HPDE6-E6E7 (cell line): Measurements from ENCODE around the gene CNTNAP2.
"Not testable (repeated sequence)": the region's sequence is repeated elsewhere in the genome, so short reads cannot be mapped to it uniquely, and the experiment has no call there.

Experiments used
- DNase-seq: peaks from one replicate; pipeline ENCODE4 v3.0.0; 2011; ENCODE audit warnings: missing footprints; ENCODE audit errors: extremely low spot score

Gene CNTNAP2

GRCh38 chr7:147759327-147759943 is 1642.8 kb downstream of the CNTNAP2 start:
- DNase-seq = no peak

- DNase-seq = no peak
Measured at GRCh38 chr7:147765301-147765700, 1648.7 kb downstream of the CNTNAP2 start.

GRCh38 chr7:147771344-147771743 is 1654.7 kb downstream of the CNTNAP2 start:
- no peak for DNase-seq

GRCh38 chr7:147774461-147774860 is 1657.9 kb downstream of the CNTNAP2 start:
- DNase-seq = no peak

- no peak for DNase-seq
Measured at GRCh38 chr7:147775516-147776284, 1659.1 kb downstream of the CNTNAP2 start.

- DNase-seq = no peak
Measured at GRCh38 chr7:147777309-147777708, 1660.7 kb downstream of the CNTNAP2 start.

GRCh38 chr7:147779949-147780348 is 1663.3 kb downstream of the CNTNAP2 start:
- DNase-seq = no peak

- DNase-seq = no peak
Measured at GRCh38 chr7:147796581-147796980, 1680.0 kb downstream of the CNTNAP2 start.

- DNase-seq = no peak
Measured at GRCh38 chr7:147798001-147798400, 1681.4 kb downstream of the CNTNAP2 start.

- DNase-seq = not testable (repeated sequence)
Measured at GRCh38 chr7:147801762-147802161, 1685.2 kb downstream of the CNTNAP2 start.

- DNase-seq = no peak
Measured at GRCh38 chr7:147803151-147803550, 1686.5 kb downstream of the CNTNAP2 start.

- DNase-seq = no peak
Measured at GRCh38 chr7:147803606-147804005, 1687.0 kb downstream of the CNTNAP2 start.

- no peak for DNase-seq
Measured at GRCh38 chr7:147804032-147804431, 1687.4 kb downstream of the CNTNAP2 start.

GRCh38 chr7:147805996-147806576 is 1689.5 kb downstream of the CNTNAP2 start:
- DNase-seq = no peak

GRCh38 chr7:147809786-147810185 is 1693.2 kb downstream of the CNTNAP2 start:
- no peak for DNase-seq

GRCh38 chr7:147810269-147810668 is 1693.7 kb downstream of the CNTNAP2 start:
- no peak for DNase-seq

GRCh38 chr7:147811923-147812322 is 1695.3 kb downstream of the CNTNAP2 start:
- DNase-seq = no peak

- no peak for DNase-seq
Measured at GRCh38 chr7:147813316-147813715, 1696.7 kb downstream of the CNTNAP2 start.

- DNase-seq = no peak
Measured at GRCh38 chr7:147818317-147818716, 1701.7 kb downstream of the CNTNAP2 start.

GRCh38 chr7:147824671-147825070 is 1708.1 kb downstream of the CNTNAP2 start:
- DNase-seq = no peak

GRCh38 chr7:147829016-147829415 is 1712.4 kb downstream of the CNTNAP2 start:
- DNase-seq = no peak

GRCh38 chr7:147833557-147833956 is 1717.0 kb downstream of the CNTNAP2 start:
- DNase-seq = no peak

GRCh38 chr7:147833970-147834369 is 1717.4 kb downstream of the CNTNAP2 start:
- no peak for DNase-seq
